Measurements from ENCODE around the gene MTHFSD.
A peak's percentile ranks its signal among the peaks of the same experiment; 100 is the strongest.
"Not testable (repeated sequence)": the region's sequence is repeated elsewhere in the genome, so short reads cannot be mapped to it uniquely, and the experiment has no call there.

The MTHFSD gene, protein sequence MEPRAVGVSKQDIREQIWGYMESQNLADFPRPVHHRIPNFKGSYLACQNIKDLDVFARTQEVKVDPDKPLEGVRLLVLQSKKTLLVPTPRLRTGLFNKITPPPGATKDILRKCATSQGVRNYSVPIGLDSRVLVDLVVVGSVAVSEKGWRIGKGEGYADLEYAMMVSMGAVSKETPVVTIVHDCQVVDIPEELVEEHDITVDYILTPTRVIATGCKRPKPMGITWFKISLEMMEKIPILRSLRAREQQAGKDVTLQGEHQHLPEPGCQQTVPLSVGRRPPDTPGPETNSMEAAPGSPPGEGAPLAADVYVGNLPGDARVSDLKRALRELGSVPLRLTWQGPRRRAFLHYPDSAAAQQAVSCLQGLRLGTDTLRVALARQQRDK

GRCh38 chr16:86554917-86555703 is at the start of gene MTHFSD:
MTHFSD (minus strand) TSS chr16:86555235; CDS start chr16:86555184, 51 bp downstream.
- peak; percentile 85 for DNase-seq (ENCODE audit: low read depth)

GRCh38 chr16:86604436-86605193 is 49.6 kb upstream of the MTHFSD start:
- DNase-seq (ENCODE audit: low read depth), result no peak

GRCh38 chr16:86602521-86602920 is 47.5 kb upstream of the MTHFSD start:
- DNase-seq (ENCODE audit: low read depth), result no peak

DNA sequence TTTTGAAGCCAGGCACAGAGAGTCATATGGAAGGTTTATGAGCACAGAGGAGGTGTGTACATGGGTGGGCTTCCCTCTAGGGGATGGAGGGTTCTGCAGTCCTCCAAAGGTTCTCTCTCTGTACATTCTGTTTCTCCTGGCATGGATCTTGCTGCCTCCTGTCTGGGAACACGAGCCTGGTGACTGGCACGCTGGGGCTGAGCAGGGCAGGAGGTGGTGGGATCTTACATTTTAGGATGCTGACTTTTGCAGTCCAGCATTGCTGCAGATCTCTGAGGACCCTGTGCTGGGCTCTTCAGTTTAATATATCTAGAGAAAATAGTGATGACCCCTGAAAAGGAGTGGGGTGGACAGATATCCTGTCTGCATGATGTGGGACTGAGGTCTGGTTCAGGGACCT is 46.3 kb upstream of the MTHFSD start:
- DNase-seq (ENCODE audit: low read depth), result no peak

- peak; percentile 21 for DNase-seq (ENCODE audit: low read depth)
Measured at GRCh38 chr16:86598607-86599565, 43.9 kb upstream of the MTHFSD start.

DNA sequence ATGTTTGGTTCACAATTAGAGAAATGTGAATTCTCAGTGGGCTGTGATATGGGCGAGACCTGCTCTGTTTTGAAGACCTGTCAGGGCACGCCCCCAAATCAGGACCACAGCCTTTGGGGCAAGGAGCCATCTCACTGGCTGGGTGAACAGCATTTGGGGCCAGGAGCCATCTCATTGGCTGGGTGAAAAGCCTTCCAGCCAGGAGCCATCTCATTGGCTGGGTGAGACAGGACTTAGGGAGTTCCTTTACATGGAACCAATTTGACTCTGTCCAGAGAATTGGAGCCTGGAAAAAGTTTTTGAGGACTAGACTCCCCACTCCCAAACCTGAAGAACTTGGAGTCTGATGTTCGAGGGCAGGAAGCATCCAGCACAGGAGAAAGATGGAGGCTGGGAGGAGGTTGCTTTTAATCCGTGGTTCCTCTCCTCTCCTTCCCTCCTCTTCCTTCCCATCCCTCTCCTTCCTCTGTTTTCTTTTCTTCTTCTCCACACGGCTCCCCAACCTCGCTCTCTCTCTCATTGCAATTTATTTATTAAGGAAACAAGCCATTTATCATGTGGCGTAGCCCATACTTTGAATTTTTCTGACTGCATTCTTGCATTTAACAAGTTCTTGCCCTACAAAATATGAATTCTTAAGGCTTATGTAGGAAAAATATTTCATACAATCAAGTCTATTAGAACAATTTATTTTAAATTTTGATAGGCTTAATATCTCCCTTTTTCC is 43.0 kb upstream of the MTHFSD start:
- no peak for DNase-seq (ENCODE audit: low read depth)

DNA sequence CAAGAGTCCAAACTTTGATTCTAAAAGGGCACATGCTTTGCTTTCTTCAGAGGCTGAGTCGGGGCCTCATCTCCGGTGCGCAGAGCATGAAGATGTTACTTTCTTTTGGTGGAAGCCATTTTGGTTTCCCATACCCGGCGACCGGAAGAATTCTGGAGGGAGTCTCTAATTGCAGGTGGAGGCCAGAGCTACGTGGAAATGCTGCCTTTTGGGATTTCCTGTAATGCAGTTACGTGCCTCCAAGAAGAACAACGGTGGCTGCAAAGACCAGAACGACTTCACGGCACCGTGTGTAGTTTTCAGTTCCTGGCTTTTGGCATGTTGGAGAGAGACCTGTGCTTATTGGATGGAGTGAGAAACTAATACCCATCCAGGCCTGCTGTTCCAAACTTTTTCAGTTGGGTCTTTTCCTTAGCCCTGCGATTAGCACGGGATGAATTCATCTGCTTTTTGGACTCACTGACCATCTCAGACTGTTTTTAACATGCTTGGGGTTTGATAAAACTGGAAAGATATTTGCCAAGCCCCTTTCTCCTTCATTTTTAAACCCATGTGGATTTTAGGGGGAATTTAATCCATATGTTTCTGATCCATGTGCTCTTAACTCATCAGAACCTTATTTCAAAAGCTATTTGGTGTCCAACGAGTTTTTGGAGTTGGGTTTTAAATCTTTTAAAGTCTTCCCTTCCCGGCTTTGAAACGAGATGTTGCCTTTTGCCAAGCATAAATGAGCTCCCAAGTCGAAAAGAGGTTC is 42.3 kb upstream of the MTHFSD start:
- no peak for DNase-seq (ENCODE audit: low read depth)

DNA sequence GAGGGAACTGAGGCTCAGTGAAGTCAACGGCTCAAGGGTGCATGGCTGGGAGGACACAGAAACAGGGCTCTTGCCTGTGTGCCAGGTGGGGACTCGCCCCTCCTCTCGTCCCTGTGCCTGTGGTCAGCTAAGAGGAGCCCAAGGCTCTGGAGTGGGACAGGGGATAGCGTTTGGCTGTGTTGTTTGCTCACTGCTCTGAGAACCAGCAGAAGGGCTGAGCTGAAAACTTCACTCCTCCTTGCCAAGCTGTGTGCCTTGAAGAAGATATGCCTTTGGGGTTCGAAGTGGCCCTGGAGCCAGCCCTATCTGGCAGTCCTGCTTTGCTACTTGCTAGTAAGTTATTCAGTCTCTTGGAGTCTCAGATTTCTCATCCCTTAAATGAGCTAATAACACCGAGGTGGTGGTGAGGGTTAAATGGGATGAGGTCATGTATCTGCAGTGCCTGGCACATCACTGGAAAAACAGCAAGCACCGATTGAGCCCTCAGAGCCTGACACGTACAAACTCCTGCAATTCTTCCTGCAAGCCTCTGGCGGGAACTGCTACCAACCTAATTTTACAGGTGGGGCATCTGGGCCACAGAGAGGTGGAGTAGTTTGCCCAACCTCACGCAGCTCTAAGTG is 41.1 kb upstream of the MTHFSD start:
- no peak for DNase-seq (ENCODE audit: low read depth)

- no peak for DNase-seq (ENCODE audit: low read depth)
Measured at GRCh38 chr16:86594721-86595120, 39.7 kb upstream of the MTHFSD start.

DNA sequence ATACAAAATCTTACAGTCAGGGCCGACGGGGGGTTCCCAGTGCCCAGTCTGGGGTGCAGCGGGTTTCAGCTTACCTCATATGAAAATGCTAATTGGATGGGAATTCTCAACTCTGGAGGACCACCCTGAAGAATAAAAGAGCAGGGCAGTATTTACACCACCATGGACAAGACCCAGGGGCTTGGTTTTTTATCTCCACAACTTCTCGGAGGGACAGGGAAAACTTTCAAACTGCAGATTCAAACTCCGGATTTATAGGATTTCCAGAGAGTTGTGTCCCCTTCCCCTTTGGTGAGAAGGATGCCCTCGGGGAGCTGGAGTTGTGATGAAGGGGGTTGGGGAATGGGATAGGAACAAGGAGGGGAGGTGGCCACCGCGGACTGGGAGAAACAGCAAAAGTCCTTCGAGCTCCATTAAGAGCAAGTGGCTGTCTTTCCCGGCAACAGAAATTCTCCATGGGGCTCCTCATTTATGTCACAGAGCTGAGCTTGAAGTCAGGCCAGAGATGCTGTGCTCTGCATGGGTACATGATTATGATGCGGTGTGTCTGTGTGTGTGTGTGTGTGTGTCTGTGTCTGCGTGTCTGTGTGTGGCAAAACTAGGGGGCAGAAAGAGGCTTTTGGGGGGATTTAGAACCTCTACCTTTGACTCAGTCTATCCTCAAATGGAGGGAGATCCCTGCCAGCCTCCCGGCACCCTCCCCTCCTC is 39.0 kb upstream of the MTHFSD start:
- DNase-seq (ENCODE audit: low read depth), result no peak

GRCh38 chr16:86591270-86591669 is 36.2 kb upstream of the MTHFSD start:
- no peak for DNase-seq (ENCODE audit: low read depth)

DNA sequence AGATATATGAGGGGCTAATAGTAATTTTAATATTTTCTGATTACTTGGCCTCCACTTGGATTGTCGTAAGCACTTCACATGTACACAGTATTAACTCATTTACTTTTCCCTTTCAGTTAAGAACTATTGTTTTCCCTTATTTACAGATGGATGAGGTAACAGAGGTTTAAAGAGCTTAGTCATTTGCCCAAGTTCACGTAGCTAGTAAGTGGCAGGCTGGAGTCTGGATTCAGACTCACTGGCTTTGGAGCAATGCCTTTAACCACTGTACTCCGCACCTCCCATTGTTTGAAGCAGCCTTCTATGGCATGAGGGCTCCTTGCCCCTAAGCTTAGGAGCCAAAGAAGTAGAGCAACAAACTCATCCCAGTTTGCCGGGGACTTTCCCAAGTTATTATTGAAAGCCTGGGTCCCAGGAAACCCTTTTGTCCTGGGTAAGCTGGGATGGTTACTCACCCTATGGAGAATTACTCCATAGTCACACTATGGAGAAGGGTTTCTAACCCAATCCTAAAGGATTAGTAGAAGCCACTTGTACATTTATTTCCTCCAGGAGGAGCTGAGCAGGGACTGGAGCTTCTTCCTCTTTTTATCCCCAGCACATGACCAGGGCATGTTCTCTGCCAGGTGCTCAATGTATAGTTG is 35.6 kb upstream of the MTHFSD start:
- no peak for DNase-seq (ENCODE audit: low read depth)

- not testable (repeated sequence) for DNase-seq (ENCODE audit: low read depth)
Measured at GRCh38 chr16:86587955-86588354, 32.9 kb upstream of the MTHFSD start.

- no peak for DNase-seq (ENCODE audit: low read depth)
Measured at GRCh38 chr16:86587487-86587886, 32.5 kb upstream of the MTHFSD start.

GRCh38 chr16:86585821-86586611 is 31.0 kb upstream of the MTHFSD start:
- DNase-seq (ENCODE audit: low read depth), result no peak

- DNase-seq (ENCODE audit: low read depth), result no peak
Measured at GRCh38 chr16:86584726-86585721, 30.0 kb upstream of the MTHFSD start.

Measured in CMK (cell line).